Fibroblast of pulmonary artery (primary cell): Measurements from ENCODE around the gene PIGS.

ENCODE experiments used
- DNase-seq: peaks from one replicate; pipeline ENCODE4 v3.0.0-alpha.2; 2010; ENCODE audit warnings: low read depth
- H3K4me3 ChIP-seq: replicated peaks from 2 replicates; pipeline ENCODE4 v1.5.1; 2011; ENCODE audit warnings: low read depth, mild to moderate bottlenecking, control low read depth, low read length, moderate library complexity
- TF ChIP-seq, protein P1 (sequence below): IDR thresholded peaks from 2 replicates; pipeline ENCODE4 v1.5.1; 2011; ENCODE audit warnings: mild to moderate bottlenecking, control low read depth, low read length, inconsistent platforms; ENCODE audit errors: missing control alignments

PIGS gene

DNA sequence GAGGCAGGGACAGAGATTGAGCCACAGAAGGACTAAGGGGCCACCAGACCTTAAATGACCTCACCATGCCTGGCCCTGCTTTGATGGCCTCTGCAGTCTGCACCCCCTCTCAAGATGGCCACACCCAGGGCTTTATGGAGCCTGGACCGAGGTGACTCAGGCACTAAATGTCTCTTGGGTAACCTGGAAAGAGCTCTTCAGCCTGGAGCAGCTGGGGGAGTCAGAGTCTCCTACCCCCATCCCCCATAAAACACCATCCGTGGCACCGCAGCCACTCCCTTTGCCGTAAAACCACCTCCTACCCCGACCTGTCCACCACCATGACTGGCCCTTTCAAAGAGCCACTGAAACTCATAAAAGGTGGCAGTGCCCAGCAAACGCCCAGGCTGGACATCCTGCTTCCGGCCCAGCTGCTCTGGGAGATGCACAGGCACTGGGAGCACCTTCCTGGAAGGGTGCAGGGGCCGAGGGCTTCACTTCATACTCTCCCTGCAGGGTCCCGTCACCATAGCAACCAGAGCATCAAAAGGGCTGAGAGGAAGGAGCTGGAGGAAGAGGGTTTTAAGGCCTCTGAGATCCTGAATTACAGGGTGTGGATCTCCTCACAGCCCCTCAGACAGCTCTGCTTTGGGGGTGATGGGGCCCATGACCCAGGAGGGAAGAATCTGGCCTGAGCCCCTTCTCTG, 42.9 kb downstream of the PIGS start:
- DNase-seq, result no peak
- H3K4me3 ChIP-seq, result no peak overlapping the region
- TF ChIP-seq, protein P1, sequence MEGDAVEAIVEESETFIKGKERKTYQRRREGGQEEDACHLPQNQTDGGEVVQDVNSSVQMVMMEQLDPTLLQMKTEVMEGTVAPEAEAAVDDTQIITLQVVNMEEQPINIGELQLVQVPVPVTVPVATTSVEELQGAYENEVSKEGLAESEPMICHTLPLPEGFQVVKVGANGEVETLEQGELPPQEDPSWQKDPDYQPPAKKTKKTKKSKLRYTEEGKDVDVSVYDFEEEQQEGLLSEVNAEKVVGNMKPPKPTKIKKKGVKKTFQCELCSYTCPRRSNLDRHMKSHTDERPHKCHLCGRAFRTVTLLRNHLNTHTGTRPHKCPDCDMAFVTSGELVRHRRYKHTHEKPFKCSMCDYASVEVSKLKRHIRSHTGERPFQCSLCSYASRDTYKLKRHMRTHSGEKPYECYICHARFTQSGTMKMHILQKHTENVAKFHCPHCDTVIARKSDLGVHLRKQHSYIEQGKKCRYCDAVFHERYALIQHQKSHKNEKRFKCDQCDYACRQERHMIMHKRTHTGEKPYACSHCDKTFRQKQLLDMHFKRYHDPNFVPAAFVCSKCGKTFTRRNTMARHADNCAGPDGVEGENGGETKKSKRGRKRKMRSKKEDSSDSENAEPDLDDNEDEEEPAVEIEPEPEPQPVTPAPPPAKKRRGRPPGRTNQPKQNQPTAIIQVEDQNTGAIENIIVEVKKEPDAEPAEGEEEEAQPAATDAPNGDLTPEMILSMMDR, result no peak

- TF ChIP-seq, protein P1, result no peak
- no peak for DNase-seq
Measured at GRCh38 chr17:28527859-28528258, 43.5 kb downstream of the PIGS start.

DNA sequence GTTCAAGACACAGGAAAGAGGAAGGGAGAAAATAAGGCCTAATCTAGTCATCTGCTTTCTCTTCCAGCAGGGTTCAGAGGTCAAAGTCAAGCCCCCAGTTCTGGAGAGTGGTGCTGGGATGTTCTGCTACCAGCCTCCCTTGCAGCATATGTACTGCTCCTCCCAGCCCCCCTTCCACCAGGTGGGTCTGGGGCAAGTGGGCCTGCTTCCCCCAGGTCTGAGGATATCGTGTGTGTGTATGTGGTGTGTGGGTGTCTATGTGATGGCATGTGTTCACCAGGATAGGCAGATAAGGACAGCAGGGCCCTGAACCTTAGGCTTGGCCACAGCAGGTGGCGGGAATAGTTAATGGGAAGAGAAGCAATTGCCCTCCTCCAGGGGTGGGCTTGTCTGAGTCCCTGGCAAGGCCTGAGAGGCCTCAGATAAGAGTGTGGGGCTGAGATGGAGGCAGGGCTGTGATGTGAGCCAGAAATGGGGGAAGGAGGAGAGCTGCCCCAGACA, 44.1 kb downstream of the PIGS start:
- no peak for DNase-seq
- TF ChIP-seq, protein P1, result no peak
- no peak overlapping the region for H3K4me3 ChIP-seq

More at GRCh38 chr17:28527859-28528258, 43.5 kb downstream of the PIGS start:
- H3K4me3 ChIP-seq, result no peak overlapping the region

- no peak overlapping the region for H3K4me3 ChIP-seq
- no peak for DNase-seq
- TF ChIP-seq, protein P1, result no peak
Measured at GRCh38 chr17:28526381-28526780, 44.9 kb downstream of the PIGS start.

- peak; percentile 57 for DNase-seq
- TF ChIP-seq, protein P1, result no peak
- H3K4me3 ChIP-seq, result no peak overlapping the region
Measured at GRCh38 chr17:28524476-28525424, 46.6 kb downstream of the PIGS start.

GRCh38 chr17:28523876-28524275, 47.4 kb downstream of the PIGS start:
- no peak overlapping the region for H3K4me3 ChIP-seq
- TF ChIP-seq, protein P1, result no peak
- no peak for DNase-seq
